ENCODE measurements around the gene C14orf132.

Gene C14orf132

DNA sequence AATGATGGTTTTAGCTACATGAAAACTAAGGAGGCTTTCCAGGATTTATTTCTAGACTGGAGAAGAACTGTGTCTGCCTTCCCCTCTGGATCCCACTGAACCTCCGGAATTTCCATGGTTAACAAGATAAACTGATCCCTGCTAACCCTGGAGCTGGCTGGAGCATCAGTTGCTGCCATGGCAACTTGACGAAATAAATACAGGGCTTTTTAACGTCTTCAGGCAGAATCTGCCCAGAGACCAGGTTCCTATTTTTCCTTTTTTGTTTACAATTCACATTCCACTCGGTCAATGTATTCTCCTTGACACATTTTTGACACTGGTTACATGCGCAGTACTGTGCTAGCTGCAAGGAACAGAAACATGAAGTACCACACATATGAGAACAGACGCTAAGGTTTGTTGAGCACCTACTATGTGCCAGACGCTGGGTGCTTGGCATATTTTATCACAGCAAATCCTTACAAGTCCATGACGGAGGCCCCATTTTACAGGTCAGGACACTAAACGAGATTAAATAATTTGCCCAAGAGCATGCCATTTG is 1.7 kb downstream of the C14orf132 start:
- DNase-seq (ENCODE audit: low read depth) = no peak

DNA sequence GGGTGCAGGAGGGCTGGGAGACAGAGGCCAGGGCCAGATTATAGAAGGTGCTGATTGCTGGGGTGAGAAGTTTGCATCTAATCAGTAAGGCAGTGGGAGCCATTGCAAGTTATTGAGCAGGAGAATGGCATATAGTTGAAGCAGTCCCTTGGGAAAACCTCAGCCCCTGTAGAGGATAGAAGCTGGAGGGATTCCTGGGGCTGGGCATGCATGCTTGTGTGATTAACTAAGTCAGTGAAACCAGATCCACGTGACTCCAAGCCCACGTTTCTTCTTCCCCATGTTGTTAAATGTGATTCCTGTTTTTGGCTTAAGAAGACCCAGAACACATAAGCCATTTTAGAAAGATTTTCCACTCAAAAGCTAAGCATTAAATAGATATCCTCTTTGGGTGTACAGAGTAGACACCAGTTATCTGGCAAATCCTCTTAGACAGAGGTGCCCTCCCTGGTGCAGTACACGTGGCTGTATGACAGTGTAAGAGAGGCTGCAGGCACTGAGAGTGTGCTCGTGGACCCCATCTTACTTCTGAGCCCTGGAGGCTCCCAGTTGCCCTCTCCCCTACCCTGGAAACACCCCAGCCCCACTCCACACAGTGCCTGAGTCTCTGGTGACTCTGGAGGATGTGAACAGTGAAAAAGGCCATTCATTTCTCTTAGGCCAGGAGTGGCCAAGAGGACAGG is 3.2 kb downstream of the C14orf132 start:
- no peak for DNase-seq (ENCODE audit: low read depth)

DNA sequence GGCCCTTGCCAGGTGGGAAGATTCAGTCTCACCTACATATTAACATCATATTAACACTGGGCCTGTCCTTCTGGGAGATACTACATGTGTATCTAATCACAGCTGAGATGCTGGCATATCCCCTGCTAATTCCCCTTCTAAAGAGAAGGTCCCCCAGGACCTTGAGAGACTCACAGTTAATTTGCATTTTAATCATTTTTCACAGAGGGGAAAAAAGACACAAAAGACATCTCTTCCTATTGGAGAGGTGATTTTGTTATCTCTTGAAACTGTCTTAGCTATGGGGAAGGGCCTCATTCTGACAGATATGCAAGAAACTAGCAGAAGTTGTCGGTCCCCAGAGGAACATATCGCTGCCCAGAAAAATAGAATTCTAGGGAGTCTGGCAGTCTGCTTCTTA is 7.5 kb downstream of the C14orf132 start:
- no peak for DNase-seq (ENCODE audit: low read depth)

DNA sequence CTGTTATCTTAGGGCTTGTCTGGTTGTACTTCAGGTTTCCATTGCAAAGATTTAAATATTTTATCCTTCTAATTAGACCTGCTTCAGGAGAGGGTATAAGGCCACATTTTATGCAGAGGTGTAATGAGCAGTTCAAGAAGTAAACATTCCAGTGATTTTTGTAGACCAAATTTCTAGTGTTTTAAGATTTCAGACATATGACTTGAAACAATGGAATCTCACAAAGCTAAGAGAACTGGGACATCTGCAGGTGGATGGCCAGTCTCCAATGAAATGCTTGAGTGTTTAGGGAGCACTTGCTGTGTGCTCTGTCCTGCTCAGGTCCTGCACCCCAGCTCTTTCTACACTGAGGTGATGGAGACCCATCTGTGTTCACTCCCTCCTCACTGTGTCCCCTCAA is 7.9 kb downstream of the C14orf132 start:
- no peak for DNase-seq (ENCODE audit: low read depth)

DNA sequence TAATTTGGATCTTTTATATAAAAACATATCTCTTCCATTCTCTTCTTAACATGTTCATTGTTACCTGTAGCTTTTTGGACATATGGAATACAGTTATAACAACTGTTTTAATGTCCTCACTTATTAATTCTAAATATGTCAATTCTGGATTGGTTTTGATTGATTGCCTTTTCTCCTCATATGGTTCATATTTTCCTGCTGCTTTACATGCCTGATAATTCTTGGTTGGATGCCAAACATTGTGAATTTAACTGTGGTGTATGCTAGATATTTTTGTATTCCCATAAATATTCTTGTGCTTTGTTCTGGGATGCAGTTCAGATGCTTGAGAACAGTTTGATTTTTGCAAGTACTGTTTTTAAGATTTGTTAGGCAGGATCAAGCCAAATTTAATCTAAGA is 10.8 kb downstream of the C14orf132 start:
- DNase-seq (ENCODE audit: low read depth) = no peak

DNA sequence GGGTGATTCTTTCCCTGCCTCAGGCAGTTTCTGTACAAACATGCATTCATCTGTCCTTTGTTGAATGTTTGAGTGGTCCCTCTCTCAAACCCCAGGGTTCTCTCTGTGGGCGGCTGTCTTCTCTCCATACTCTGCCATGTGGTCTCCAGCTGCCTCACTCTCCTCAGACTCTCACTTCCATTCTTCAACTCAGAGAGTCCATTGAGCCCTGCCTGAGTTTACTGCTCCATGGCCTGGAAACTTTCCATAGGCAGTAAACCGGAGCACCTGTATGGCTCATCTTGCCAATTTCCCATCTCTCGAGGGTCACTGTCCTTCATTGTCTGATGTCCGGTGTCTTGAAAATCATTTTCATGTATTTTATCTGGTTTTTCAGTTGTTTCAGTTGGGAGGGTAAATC is 11.3 kb downstream of the C14orf132 start:
- no peak for DNase-seq (ENCODE audit: low read depth)

DNA sequence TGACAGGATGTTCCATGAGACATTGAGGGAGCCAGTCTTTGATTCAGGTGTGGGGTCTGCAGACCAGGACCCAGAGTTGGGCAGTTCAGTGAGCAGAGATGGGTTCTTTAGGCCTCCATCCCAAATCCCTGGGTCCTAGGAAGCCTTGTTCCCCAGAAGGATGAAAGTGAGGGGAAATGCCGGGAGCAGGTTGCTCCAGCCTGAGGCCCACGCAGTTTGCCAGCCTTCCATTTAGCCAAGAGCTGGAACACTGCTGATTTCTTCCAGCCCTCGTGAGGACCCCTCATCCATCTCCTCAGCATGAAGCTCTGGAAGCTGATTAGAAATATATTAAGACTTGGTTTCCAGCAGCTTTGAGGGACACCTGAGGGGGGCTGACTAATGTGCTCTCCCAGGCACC is 12.1 kb downstream of the C14orf132 start:
- no peak for DNase-seq (ENCODE audit: low read depth)

DNA sequence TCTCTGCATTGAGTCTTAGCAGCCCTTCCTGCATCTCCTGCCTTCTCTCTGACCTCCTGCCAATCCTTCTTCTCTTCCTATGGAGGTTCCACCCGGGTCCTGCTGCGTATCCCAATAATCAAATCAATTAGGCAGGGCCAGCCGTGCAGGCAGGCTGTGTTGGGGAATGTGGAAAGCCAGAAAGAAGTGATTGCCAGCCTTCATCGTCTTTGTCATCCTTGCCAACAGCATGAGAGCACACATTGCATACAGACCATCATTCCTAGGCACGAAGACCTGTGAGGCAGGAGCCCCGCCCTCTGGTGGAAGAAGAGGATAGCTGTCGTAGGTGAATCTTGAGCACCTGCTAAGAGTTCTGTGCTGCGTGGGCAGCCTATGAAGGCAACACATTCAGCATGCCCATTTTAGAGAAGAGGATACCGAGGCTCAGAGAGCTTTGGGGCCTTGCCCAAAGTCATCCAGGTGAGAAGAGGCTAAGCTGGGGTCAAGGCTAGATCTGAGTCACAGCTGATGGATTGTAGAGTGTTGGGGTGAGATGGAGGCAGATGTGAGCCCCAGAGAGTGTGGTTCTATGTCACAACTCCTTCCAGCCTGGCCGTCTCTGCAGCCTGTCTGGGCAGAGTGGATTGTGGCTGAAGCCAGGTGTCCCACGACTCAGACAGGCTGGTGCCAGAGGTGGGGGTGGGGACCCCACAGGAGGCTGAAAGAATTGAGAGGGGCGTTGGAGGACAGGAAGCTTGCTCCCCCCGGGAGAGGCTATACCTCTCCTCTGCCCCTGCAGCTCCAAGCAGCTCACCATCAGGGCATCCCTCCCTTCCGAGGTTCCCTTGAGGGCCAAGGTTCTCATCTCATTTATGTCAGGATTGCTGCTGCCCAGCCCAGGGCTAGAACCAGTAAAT is 12.7 kb downstream of the C14orf132 start:
- no peak for DNase-seq (ENCODE audit: low read depth)

DNA sequence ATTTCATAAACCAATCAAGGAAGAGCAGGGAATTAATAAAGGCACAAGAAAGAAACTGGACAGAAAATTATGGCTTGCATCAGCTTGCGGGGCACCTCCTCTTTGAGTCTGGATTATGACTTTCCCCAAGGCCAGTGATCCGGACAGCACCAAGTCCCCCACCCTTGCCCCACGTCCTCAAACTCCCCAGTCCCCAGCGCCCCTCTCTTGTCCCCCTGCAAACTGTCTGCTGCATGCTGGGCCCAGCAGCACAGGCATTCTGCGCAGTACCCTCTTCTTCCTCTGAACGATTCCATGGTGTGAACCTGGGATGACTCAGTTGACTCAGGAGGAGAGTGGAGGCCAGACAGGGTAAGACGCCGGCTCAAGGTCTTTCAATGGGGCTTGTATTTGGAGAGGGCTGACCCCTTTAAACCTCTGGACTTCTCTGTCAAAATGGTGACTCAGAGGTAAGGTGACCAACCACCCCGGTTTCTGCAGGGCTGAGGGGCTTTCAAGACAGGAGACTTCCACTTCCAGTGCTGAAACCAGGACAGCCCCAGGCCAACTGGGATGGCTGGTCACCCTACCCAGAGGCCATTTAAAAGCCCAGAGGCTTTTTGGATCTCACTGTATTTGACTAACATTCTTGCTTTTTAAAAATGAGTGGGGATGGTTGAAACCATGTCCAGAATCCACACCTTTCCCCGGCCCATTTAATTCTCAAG is 13.5 kb downstream of the C14orf132 start:
- DNase-seq (ENCODE audit: low read depth) = no peak

DNA sequence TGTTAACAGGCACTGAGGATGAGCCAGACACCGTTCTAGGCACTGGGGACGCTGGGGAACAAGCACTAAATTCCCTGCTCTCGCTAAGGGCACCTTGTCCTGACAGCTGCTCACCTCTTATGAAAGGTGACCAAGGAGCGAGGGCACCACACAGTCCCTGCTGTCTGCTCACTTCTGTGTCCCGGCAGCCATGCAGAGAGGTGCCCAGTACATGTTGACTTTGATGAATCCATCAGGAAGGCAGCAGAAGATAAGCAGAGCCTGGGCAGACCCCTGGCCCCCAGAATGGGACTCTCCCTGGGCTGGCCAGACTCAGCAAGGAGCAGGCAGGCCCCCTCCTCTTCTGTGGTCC is 14.1 kb downstream of the C14orf132 start:
- no peak for DNase-seq (ENCODE audit: low read depth)

DNA sequence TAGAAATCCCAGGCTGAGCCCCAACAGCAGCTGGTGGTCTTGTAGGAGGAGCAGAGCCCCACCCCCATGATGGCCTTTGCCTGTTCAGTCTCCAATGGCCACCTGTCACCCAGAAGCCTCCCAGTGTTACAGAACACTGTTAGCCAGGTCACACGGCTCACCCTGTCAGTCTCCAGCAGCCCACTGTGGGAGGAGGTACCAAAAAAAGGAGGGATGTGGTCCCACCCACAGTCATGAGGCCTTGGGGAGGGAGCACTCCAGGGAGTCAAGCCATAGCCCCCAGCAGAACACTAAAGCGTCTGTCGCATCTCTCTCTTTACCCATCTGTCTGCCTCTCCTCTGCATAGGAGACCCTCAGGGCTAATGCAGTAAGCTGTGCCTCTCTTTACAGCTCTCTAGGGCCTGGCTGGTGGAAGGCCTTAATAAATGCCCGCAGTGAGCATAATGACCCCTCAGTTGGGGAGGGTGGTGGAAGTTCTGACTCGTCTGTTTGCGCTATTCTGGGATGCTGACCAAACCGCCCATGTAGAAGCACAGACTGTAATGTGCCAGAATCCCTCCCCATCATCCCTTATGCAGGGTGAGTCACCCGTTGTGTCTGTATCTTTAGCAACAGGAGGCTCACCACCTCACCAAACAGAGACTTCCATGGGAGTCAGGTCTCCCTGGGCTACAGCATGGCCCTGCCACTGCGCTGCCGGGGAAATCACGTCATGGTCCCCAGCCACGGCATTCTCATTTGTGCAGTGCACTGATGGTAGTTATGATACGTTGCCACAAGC is 14.6 kb downstream of the C14orf132 start:
- DNase-seq (ENCODE audit: low read depth) = no peak

DNA sequence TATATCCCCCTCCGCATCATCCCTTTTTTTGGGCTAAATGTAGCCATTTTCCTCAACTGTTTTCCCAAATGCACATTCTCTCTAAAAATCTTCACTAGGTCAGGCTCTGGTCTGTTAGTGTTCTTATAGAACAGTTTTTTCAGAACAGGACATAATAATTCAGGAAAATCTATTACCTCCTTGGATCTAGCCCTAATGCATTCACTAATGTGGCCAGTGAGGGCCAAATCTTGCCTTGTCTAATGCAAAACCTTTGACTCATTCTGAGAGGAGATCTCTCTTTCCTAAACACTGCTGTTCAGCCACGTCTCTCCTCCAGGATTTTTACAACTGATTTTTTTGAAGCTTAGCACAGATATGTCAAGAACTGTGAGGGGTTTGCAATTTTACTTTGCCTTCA is 15.5 kb downstream of the C14orf132 start:
- DNase-seq (ENCODE audit: low read depth) = no peak

DNA sequence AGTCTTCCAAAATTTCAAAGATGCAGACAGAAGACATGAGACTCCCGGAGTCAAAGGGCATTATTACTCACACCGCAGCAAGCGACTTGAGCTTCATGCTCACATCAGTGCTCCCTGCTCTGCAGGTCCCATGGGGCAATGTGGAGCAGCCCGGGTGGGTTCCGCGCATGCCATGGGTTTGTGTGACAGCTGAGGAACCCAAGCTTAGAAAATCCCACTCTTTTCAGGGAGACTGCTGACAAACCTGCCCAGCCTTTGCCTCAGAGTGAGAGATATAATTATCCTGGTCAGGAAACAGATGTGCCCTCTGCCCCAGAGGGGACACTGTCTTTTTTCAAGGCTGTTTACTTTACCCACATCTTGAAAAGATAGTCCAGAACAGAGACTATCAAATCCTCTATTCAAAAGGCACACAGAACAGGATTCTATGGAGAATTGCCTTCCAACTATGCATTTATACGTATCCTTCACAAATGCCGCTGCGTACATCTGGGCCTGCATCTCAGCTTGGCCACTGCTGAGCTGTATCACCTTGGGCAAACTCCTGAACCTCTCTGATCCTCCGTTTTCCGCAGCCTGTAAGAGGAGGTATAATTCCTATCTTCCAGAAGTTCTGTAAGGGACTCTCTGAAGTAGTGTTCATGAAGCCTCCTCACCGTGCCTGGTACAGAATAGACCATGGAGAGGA is 16.0 kb downstream of the C14orf132 start:
- DNase-seq (ENCODE audit: low read depth) = no peak

DNA sequence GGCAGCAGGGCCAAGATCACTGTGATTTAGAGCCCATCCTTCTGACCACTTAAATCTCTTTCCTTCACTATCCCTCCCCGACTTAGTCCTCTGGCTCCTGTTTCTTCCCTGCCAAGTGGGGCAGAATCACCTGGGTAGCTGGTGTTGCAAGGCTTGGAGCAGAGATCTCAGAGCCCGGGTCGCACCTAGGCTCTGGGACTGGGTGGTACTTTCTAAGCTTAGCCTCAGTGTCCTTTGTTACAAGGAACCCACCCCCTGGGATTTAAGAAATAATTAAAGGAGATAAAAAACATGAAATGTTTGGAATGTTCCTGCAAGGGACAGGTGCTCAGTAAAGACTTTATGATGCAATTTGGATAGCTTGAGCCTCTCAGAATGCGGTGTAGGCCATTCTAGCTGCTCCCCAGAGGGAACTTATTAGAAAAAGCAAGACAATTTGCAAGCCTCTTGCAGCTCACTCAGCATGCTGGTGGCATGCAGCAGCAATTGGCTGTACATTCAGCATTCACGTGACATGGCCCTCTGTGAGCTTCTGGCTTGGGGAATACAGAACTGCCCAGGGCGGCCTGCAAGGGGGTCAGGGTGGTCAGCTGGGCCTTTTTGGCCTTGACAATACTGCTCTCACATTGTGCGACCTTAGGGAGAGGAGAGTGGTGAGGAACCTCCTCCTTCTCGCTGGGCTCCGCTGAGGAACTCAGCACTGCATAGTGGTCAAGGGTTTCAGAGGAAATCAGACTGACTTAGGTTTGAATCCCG is 16.8 kb downstream of the C14orf132 start:
- no peak for DNase-seq (ENCODE audit: low read depth)

DNA sequence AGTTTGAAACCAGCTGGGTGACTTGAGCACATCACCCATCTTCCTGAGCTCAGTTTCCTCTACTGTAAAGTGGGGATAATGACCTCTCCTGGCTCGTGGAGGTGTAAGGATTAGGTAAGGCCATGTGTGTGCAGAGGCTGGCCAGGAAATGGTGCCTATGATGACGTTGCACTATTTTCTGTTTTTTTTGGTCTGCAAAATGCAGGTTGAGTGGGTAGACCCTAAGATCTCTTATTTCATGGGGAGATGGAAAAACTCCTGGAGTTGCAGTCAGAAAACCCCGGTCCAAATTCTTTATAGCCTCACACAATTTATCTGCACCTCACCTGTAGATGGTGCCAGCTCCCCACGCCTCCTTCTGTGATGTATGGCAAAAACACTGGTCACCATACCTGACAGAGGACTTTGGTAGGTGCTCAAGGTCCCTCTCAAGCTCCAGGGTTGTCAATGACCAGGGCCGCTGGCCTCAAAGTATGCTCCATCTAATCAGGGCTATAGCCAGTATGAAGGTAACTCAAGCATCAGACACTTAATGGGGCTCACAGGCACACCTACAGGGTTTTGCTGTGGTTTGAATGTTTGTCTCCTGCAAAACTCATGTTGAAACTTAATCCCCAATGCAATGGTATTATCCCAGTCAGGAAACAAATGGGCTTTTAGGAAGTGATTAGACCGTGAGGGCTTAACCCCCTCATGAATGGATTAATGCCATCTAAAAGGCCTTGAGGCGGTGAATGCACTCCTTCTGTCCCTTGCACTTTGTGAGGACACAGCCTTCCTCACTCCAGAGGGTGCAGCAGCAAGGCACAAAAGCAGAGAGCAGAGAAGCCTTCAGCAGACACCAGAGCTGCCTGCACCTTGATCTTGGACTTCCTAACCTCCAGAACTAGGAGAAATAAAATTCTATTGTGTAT is 17.6 kb downstream of the C14orf132 start:
- DNase-seq (ENCODE audit: low read depth) = no peak

DNA sequence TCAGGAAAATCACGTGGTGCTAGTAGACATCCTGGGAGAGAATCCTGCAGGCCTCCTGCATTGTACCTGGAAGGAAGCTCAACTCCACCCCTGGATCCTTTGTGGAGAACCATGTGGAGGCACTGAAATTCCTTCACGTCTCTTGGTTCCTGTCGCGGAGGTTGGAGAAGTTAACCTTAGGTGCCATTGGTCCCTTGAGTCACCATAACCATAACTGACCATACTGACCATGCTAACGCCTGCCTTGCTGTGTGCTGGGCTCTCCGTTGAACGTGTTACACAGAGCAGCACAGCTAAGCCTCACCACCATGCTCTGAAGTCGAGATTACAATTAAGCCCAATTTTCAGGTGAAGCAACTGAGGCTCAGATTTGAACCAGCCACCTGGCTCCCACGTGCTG is 18.6 kb downstream of the C14orf132 start:
- DNase-seq (ENCODE audit: low read depth) = no peak

DNA sequence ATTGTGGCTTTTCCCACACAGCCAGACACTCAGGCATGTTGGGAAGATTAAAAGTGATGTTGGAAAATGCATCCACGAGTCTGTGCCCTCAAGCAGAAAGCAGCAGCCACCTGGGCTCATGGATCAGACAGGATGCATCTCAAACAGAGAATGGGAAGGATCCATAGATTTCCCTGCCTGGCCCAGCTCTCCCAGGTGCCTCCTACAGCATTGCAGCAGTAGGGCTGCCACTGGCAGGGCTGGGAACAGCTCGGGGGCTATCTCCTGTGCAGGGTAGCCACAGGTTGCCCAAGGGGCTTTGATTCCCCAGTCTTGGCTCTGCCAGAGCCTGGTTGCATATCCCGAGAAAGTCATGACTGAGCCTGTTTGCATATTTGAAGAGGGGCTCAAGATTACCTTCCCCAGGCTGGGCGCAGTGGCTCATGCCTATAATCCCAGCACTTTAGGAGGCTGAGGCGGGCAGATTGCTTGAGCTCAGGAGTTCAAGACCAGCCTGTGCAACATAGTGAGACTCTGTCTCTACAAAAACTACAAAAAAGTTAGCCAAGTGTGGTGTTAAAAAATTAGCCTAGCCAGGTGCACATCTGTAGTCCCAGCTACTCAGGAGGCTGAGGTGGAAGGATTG is 19.5 kb downstream of the C14orf132 start:
- no peak for DNase-seq (ENCODE audit: low read depth)

DNA sequence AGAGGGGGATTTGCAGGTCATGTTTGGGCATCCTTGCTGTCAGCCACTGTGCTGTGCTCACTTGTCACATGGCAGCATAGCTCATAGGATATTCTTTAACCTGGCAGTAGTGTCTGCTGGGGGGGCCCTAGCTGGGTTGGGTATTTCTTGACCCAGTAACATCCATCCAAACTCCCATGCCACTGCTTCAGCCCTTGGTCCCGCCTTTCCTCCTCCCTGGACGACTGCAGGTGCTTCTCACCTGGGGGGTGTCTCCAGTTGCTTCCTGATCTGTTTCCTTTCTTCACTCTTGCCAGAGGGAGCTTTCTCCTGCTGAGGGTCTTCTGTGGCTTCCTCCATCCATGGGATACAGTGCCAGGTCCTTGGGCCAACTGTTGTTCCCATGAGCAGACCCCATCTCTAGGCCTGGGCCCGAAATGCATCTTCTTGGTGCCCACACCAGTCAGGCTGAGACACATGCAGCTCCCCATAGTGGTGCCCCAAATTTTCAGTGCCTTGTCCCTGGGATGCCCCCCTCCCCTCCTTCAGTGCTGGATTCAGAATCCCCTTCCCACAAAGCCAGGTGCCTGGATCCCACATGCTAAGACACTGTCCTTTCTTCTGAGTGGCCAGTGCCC is 20.5 kb downstream of the C14orf132 start:
- DNase-seq (ENCODE audit: low read depth) = no peak
